ENCODE results near the gene PHC3.
"Not testable (repeated sequence)": the region's sequence is repeated elsewhere in the genome, so short reads cannot be mapped to it uniquely, and the experiment has no call there.

The PHC3 gene

DNA sequence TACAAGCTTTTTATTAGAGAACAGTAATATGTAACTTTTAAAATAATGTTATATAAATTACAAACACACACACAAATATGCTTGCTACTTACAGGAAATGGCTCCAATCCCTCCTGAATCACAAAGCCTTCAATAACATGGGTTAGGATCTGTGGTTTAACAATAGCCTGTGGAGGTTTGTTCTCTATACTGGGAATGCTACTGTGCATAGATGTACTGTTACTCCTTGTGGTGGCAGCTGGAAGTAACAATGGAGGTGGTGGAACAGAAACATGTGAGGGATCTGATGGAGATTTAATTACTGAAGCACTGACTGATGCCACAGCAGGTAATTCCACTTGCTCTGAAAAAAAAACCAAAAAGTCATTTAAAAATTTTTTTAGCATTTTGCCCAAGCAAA is 64.4 kb downstream of the PHC3 start:
- no peak for DNase-seq (ENCODE audit: low read depth)

DNA sequence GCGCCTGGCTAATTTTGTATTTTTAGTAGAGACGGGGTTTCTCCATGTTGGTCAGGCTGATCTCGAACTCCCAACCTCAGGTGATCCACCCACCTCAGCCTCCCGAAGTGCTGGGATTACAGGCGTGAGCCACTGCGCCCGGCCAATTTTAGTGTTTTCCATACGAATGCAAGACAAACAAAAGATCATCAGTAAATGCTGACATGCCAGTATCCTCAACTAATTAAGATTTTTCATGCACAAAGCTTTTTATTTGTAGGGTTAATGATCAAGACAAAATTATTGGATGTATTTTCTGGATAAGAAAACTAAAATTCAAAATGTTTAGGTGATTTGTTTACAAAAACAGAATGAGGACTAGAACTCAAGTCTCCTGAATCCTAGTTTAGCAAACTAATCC is 67.4 kb downstream of the PHC3 start:
- not testable (repeated sequence) for DNase-seq (ENCODE audit: low read depth)

DNA sequence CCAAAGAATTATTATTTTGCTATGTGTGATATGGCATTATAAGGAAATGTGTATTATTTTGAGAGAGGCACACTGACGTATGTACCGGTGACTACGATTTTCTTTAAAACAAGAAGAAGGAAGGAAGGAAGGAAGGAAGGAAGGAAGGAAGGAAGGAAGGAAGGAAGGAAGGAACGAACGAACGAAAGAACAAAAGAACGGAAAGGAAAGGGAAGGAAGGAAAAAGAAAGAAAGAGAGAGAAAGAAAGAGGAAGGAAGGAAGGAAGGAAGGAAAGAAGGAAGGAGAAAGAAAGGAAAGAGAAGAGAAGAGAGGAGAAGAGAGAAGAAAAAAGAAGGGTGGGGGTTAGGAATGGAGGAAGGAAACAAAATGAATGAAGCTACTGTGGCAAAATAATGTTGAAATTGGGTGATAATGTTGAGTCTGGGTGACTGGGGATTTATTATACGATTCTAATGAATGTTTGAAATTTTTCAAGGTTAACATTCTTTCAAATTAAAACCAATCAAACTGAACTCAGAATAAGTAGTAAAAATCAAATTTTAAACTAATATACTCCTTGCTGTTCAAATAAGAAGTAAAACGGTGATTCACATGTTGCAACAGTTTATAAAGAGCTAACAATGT is 70.3 kb downstream of the PHC3 start:
- DNase-seq (ENCODE audit: low read depth), result no peak

DNA sequence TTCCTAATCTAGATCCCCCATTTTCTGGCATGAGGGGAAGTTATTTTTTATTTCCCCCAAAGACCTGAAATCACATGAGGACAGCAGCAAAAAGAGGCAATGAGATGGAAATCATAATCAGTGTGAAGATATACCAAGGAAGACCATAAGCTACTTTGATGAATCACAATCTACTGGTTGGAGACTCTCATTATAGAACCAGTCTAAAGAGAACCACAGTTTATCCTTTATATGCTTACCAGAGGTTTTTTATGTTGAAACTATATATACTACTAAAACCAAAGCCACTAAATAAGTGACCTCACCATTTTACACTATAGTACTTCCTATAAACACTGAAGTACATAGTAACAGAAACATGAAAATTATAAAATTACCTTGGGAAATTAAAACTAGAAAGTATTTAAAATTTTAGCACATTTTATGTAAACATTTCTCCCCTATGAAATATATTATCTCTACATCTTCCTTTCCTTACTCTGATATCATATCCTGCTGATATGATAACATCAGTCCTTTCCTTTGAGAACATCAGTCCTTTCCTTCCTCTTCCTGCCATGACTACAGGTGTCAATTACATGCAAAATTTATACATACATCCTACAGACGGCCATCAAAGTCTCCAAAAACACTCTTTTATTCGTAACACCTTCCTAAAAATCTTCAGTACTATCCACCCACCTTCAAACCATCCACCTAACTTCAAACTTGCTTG is 71.8 kb downstream of the PHC3 start:
- no peak for DNase-seq (ENCODE audit: low read depth)

DNA sequence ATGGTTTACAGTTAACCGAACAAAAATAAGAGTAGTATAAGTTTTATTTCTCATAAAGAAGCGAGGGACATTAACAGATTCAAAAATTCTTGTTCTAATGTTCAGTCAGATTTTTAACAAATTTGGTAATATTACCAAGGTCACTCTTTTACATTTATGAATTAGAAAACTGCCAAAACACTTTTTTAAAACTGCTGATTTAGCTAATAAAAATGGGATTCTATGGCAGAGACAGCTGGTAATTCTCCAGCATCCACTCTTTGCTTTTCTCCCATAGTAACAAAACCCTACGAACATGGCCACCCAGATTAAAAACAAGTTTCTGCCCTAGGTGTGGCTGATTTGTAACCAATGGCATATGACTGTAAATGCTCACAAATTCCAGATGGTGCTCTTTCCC is 72.6 kb downstream of the PHC3 start:
- DNase-seq (ENCODE audit: low read depth), result no peak

DNA sequence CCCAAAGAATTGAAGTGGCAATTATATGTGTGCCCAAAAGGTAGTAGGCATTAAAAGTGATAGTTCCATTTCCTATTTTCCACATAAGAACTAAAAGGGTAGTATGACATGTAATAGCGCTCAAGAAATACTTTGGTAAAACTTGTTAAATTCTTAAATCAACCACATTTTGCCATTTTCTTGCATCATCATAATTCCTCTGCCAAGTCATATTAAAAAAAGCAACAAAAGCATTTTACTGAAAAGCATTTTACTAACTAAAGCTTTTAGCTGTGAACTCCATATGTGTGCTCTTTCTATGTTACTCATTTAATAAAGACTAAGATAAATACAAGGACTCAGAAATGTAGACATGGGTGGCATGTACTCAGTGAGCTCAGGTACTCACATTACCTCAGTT is 73.6 kb downstream of the PHC3 start:
- DNase-seq (ENCODE audit: low read depth), result no peak

DNA sequence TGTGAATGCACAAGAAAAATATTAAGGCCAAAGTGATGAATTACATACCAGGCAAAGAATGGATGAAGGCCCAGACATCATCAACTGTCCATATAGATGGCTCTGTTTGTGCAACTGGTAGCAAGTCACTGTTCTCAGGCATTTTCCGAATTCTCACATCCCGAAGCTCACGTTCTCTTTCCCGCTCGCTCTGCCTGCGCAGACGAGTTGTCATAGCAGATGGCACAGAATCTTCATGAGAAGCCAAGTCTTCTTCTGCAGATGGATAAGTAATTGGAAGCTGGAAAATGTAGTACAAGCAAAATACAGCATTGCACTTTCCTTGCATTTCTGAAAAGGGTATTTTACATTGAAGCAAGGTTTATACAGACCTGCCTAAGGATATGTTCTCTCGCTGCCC is 79.1 kb downstream of the PHC3 start:
- no peak for DNase-seq (ENCODE audit: low read depth)

DNA sequence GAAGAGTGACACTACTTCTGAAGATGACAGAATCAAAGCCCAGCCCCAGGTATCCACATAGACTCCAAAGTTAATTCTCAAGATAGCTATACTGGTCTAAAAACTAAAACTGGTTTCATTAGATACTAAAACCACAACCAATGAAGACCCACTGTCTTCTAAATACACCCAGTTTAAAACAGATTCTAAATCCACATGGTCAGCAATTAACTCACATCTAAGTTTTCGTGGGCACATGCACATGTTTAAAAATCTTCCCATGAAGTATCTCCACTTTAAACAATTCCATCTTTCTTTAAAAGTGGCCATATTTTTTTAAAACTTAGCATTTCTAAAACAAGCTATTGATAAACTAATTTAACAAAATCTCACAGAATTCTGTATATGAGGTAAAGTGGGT is 80.6 kb downstream of the PHC3 start:
- no peak for DNase-seq (ENCODE audit: low read depth)

DNA sequence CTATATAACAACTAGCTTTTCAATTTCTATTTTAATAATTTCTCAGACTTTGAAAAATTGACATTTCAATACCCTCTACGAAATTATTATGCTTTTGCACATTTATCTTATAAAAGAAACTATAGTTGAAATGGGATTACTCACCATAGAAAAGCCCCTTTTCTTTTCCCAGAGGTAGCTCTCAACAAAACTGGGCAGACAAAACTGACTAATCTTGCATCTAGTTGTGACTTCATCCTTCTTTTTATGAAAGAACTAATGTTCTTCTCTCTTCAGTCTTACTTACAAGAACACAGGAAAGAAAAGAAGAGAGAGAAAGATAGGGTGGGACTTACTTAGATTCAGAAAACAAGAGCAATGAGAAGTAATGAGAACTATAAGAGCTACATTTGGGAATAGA is 82.8 kb downstream of the PHC3 start:
- no peak for DNase-seq (ENCODE audit: low read depth)

DNA sequence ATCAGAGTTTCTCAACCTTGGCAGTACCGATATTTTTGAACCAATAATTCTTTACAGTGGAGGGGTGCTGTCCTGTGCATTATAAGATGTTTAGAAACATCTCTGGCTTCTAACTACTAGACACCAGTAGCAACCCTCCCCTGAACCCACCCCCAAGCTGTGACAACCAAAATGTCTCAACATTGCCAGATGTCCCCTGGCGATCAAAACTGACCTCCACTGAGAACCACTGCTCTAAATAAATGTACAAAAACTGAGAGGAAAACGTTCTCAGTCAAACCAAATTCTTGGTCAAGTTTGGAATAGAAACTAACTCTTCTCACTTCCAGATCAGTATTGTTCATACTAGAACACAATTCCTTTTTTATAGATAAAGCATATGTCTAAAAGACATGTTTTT is 85.2 kb downstream of the PHC3 start:
- no peak for DNase-seq (ENCODE audit: low read depth)

DNA sequence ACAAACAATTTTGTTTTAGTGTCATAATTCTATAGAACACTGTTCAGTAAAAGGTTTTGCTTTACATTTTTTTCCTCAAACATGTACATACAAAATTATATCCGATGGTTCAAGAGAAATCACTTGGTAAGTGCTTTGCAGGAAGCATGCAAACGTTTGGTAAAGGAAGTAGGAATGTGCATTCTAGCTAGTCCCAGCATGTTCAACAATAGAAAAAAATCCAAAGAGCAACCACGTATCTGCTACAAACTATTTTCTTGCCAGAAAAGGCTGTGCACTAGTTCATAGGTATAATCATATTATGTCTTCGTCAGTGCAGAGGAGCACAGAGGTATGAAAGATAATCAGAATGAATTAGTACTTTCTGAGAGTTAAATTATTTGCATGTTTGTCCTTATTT is 85.8 kb downstream of the PHC3 start:
- DNase-seq (ENCODE audit: low read depth), result no peak

DNA sequence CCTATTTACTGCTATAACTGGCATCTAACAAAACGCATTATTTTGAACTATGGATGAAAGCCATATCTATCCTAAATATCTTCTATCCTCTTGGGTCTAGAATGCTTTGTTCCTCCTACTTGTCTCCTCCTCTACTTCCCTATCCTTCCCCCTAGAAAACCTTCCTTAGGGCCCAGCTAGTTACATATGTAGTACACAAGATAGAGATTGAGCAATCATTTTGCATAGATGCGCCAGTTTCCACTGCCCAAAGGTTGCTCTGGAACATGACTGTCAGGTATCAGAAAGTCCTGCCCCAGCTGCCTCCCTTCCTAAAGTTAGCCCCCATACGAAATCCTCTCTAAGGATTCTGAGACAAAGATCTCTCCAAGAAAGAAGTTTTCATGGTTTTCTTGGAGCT is 88.6 kb downstream of the PHC3 start:
- DNase-seq (ENCODE audit: low read depth), result no peak

DNA sequence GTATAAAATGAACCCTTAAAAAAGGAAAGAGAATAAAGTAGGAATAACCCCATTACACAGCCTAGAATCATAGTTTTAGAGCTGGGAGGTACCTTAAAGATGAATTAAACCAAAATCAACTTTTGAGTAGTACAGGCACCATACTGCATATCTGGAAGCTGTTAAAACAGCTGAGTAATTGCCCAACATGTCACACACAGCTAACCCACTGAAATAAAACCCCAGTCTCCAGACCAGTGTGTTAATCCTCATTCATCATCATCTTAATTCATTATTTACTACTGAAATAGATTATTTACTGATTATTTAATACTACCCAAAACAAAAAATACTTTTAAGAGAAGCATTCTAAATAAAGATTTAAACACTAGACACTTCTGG is 90.9 kb downstream of the PHC3 start:
- DNase-seq (ENCODE audit: low read depth), result no peak

DNA sequence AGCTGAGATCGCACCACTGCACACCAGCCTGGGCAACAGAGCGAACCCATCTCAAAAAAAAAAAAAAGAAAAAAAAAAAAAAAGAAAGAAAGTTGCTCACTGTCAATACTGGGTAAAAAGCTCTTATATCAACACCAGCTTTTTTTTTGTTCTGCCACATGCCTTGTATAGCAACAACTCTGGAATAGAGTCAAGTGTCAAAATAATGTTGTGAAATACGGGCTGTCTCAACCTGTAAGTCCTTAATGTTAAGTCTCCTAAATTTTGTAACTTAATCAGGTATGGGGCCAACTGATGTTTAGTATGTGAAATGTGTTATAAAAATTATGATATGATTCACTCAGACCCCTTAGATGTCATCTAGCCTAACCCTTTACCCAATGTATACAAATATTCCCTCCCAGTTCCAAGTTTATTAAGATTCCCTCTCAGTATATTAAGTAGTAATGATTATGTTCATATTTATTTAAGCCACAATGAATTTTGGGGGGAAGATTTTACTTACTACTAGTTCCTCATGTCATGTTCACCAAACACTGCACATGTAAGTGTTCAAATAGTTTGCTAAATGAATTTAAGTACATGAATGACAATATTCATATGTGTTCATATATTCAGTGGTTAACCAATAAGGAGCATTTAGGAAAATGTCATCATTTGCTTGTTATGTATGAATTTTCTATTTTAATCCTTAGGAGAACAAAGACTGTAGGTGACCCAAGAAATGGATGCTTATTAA is 91.5 kb downstream of the PHC3 start:
- DNase-seq (ENCODE audit: low read depth), result no peak

DNA sequence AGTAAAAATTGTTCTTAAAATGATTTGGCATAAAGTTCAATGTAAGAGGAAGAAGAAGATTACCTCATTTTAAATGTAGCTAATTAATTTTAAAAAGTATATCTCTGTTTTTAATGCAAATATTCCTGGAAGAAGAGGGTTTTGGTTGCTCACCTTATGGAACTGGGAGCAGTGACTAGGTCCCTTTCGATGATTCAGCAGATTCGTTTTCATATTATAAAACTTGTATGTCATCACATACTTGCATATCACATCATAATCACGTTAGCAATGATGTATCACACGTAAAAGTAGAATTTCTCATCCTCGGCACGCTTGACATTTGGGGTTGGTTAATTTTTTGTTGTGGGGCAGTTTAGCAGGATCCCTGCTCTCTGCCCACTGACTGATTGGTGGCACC is 96.1 kb downstream of the PHC3 start:
- no peak for DNase-seq (ENCODE audit: low read depth)

DNA sequence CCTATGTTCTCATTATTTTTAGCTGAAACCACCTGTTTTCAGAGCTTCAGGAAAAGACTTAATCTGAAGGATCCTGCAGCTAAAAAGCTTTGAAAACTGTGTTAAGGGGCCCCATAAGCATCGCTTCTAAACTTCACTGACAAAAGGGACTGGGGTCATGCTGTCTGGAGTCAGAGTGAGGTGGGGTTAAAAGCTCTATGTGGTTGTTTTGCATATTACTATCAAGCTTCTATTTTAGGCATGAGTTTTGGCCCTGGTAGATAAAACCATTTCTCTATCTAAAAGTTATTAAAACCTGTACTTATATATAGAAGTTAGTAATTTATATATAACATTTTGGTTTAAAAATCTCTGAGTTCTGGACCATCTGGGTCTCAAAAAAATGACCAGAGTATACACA is 98.2 kb downstream of the PHC3 start:
- DNase-seq (ENCODE audit: low read depth), result no peak

DNA sequence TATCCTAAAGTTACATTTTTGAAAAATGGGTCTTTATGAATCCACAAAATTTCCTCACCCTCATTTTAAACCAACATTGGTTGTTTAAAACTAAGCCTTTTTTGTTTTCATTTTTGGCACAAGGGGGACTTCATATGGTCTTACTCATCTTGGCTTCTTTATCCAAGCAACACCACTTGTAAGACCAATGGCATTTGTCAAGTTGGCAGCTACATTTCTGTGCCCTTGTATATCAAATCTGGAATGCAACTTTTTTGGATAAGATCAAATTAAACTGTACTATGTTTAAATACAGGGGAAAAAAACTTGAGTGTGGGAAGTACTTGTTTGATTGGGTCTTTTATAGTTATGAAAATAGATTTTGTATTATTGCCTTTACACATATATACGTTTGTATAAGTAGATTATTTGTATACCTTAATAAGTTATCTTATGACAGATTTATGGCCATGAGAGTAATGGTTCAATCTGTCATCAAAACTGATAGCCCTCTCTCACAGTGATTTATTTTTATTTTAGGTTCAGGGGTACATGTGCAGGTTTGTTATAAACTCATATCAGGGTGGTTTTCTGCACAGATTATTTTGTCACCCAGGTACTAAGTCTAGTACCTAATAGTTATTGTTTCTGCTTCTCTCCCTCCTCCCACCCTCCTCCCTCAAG is 100.3 kb downstream of the PHC3 start:
- no peak for DNase-seq (ENCODE audit: low read depth)

DNA sequence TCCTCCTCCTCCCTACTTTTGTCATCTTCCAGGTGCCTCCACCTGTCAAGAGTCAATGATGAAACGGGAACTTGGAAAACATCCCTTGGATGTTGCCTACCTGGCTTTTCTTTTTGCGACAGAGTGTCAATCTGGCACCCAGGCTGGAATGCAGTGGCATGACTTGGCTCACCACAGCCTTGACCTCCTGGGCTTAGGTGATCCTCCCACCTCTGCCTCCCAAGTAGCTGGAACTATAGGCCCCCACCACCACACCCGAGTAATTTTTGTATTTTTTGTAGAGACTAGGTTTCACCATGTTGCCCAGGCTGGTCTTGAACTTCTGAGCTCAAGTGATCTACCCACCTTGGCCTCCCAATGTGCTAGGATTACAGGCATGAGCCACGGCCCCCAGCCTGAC is 100.9 kb downstream of the PHC3 start:
- no peak for DNase-seq (ENCODE audit: low read depth)

DNA sequence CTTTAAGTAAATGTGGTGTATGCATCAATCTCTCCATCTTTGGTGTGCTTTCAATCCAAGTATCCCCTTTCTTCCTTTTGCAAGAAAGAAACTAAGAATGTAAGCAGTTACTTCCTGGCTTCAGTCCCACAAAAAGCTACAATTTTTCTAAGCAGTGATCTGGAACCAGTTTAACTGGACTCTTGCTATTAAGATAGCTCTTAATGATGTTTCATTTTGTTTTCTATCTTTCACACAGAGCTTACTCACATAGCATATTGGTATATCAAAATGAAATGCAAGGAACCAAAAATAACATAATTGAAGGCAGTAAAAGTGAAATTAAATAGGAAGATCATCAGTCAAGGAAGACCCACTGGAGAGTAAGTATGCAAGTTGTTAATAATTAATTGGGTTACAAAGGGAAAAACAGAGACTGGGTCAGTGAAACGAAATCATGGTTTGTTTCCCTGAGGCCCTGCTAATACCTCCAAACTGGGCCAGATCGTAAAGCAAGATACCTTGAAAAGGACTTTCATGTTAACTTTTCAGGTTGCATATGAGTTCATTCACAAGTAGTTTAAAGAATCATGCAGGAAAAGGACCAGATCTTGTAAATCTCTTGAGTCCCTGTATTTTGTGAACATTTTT is 101.9 kb downstream of the PHC3 start:
- DNase-seq (ENCODE audit: low read depth), result no peak

DNA sequence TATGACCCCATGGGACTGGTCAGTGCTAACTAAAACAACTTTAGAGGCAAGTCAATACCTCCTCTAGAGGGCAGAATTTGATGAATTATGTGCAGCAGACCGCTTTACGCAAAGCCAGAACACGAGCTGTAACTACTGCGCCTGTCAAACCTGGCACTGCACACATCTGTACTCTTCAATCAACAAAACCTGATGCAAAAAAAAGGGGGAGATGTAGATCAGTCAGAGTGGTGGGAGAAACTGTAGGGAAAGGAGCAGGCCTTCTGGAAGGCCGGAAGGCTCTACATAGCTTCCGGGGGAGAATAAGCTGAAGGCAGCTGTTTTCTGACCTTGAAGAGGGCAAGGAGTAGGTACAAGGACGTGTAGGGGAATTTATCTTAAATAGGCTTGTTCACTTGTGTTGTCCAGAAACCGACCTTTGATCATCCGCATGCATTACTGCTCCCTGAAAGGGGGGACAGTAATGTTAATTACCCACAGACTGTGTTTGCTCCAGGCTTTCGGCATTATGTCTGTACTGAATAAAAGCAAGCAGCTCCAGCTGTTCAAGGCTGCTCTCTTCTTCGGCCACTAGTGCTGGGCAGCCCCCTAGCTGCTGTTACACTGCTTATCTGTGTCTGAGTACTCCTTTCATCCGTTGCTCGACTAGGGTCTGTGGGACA is 102.8 kb downstream of the PHC3 start:
- no peak for DNase-seq (ENCODE audit: low read depth)

DNA sequence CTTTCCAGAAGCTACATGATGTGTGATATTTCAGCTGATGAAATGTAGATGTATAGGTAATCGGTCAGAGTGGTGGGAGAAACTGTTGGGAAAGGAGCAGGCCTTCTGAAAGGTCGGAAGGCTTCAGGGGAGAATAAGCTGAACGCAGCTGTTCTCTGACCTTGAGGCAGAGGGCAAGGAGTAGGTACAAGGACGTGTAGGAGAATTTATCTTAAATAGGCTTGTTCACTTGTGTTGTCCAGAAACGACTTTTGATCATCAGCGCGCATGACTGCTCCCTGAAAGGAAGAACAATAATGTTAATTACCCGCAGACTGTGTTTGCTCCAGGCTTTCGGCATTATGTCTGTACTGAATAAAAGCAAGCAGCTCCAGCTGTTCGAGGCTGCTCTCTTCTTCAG is 104.2 kb downstream of the PHC3 start:
- no peak for DNase-seq (ENCODE audit: low read depth)

DNA sequence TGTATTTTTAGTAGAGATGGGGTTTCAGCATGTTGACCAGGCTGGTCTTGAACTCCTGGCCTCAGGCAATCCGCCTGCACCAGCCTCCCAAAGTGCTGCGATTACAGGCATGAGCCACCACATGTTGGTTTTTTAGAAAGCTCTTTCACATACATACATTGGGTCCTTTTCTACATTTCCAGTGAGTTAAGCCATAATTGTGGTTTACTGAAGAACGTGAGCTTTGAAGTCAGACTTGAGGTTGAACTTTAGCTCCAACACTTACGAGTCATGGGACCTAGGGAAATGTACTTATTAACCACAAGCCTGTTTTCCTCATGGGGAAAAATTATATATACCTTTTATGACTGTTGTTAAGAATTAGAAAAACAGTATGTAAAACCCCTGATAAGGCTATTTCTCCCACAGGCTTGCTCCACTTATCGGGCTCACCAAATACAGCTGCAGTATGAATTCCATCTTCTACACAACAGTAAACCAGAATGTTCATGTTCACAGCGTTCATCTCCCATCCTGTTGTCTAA is 104.8 kb downstream of the PHC3 start:
- no peak for DNase-seq (ENCODE audit: low read depth)

All from stimulated activated CD8-positive, alpha-beta memory T cell treated with anti-CD3 and anti-CD28 coated beads, Interleukin-15, amount 100 ng/mL, for 1 hour (primary cell).